Endothelial cell of umbilical vein (primary cell): ENCODE data around the gene FBXO10. TPM values are rescaled to one million over a fixed set of nuclear protein-coding genes. Genes with fewer than 3 reads are reported as not detected.

Source experiments
- BruUV-seq: library from RNA; stranded (reverse); fragments of 400-500 nt; replicated peaks from 2 replicates; lab custom pipeline; 2021; lab: Mats Ljungman, UMichigan
- CTCF ChIA-PET: fragments of 300-600, 350-600 bp; sonication (Branson Sonifier 250); formaldehyde crosslinking; loops from one replicate; lab custom pipeline; 2021; ENCODE audit warnings: antibody characterized with exemption, inconsistent platforms; lab: Charles Lee
- POLR2A ChIA-PET: fragments of 300-600, 350-600 bp; sonication (Branson Sonifier 250); formaldehyde crosslinking; loops from one replicate; lab custom pipeline; 2021; ENCODE audit warnings: antibody characterized with exemption, inconsistent platforms; lab: Charles Lee
- DNase-seq: peaks from one replicate; pipeline ENCODE4 v3.0.0-alpha.2; 2011; ENCODE audit warnings: low read depth, low spot score
- FAIRE-seq: peaks from 2 replicates; lab custom pipeline; 2011; peaks lifted over from hg19 to GRCh38; lab: Jason Lieb, UNC
- H2AFZ ChIP-seq: 2 replicates; pipeline ENCODE4 v1.6.0; 2012; ENCODE audit warnings: low read depth, low read length, control low read depth, inconsistent platforms
- H3K27ac ChIP-seq: 2 replicates; pipeline ENCODE4 v1.5.1; 2011; ENCODE audit warnings: low read depth, mild to moderate bottlenecking, control low read depth, low read length, moderate library complexity; ENCODE audit not compliant: insufficient read depth
- H3K27me3 ChIP-seq, 2 experiments: 2 replicates each; pipeline versions ENCODE4 v1.6.0 to v1.6.1; 2011; ENCODE audit warnings: low read length in 2 of 2, mixed read lengths in 1 of 2; ENCODE audit not compliant: control insufficient read depth in 2 of 2, insufficient read depth in 2 of 2
- H3K36me3 ChIP-seq, 2 experiments: 2 replicates in 1 of 2; 3 replicates in 1 of 2; pipeline ENCODE4 v1.5.1; 2011; ENCODE audit warnings: low read length in 2 of 2, mild to moderate bottlenecking in 1 of 2, moderate library complexity in 1 of 2; ENCODE audit not compliant: control insufficient read depth in 2 of 2, insufficient read depth in 2 of 2; ENCODE audit errors: extremely low read depth in 1 of 2
- H3K4me1 ChIP-seq: 3 replicates; pipeline ENCODE4 v1.5.1; 2011; ENCODE audit warnings: mild to moderate bottlenecking, low read length; ENCODE audit not compliant: control insufficient read depth, insufficient read depth; ENCODE audit errors: extremely low read depth
- H3K4me2 ChIP-seq: 2 replicates; pipeline ENCODE4 v1.6.1; 2011; ENCODE audit warnings: low read length, control low read depth, mixed read lengths; ENCODE audit not compliant: insufficient read depth
- H3K4me3 ChIP-seq, 3 experiments: fragments of 200-600 bp in 1 of 3; sonication (generic), shearing (Covaris generic) in 1 of 3; replicated peaks in 1 of 3; 2 replicates each; pipeline ENCODE4 v1.5.1; 2011 to 2016; ENCODE audit warnings: control low read depth in 3 of 3, low read length in 3 of 3, mild to moderate bottlenecking in 2 of 3, inconsistent platforms in 1 of 3, low read depth in 1 of 3, moderate library complexity in 1 of 3; ENCODE audit not compliant: insufficient read depth in 1 of 3
- H3K79me2 ChIP-seq: 2 replicates; pipeline ENCODE4 v1.6.0; 2012; ENCODE audit warnings: low read length, inconsistent platforms; ENCODE audit not compliant: control insufficient read depth, insufficient read depth
- H3K9ac ChIP-seq: replicated peaks from 2 replicates; pipeline ENCODE3; 2011; ENCODE audit warnings: low read length, control low read depth; ENCODE audit not compliant: insufficient read depth; ENCODE audit errors: extremely low read depth
- H3K9me1 ChIP-seq: replicated peaks from 3 replicates; pipeline ENCODE4 v1.6.0; 2011; ENCODE audit warnings: mild to moderate bottlenecking, low read length; ENCODE audit not compliant: control insufficient read depth, insufficient read depth; ENCODE audit errors: extremely low read depth
- H3K9me3 ChIP-seq: replicated peaks from 2 replicates; pipeline ENCODE4 v1.5.1; 2012; ENCODE audit warnings: low read length, inconsistent platforms; ENCODE audit not compliant: control insufficient read depth, insufficient read depth
- H4K20me1 ChIP-seq: replicated peaks from 2 replicates; pipeline ENCODE3; 2011; ENCODE audit warnings: mild to moderate bottlenecking, low read length; ENCODE audit not compliant: control insufficient read depth, insufficient read depth; ENCODE audit errors: extremely low read depth
- EZH2 ChIP-seq: IDR thresholded peaks from 2 replicates; pipeline ENCODE4 v1.6.1; 2012; ENCODE audit warnings: borderline replicate concordance, low read depth, mild to moderate bottlenecking, moderate library complexity, low read length, inconsistent platforms; ENCODE audit not compliant: severe bottlenecking
- FOS ChIP-seq: IDR thresholded peaks from 2 replicates; pipeline ENCODE4 v1.6.1; 2011; ENCODE audit warnings: mild to moderate bottlenecking, low read length, moderate library complexity, borderline replicate concordance; ENCODE audit not compliant: insufficient read depth
- GATA2 ChIP-seq: IDR thresholded peaks from 2 replicates; pipeline ENCODE4 v1.7.0; 2011; ENCODE audit warnings: low read depth, mild to moderate bottlenecking, moderate library complexity, mixed read lengths, low read length; ENCODE audit not compliant: insufficient read length, insufficient read depth
- JUN ChIP-seq: IDR thresholded peaks from 2 replicates; pipeline ENCODE4 v1.6.1; 2011; ENCODE audit warnings: borderline replicate concordance, low read depth; ENCODE audit not compliant: insufficient read length, insufficient read depth
- MYC ChIP-seq: IDR thresholded peaks from one replicate; pipeline ENCODE4 v1.6.1; 2011; ENCODE audit warnings: mild to moderate bottlenecking, low read depth, low read length
- POLR2A ChIP-seq: IDR thresholded peaks from 2 replicates; pipeline ENCODE4 v1.6.1; 2012; ENCODE audit warnings: low read depth, mild to moderate bottlenecking, control low read depth, low read length
- POLR2AphosphoS5 ChIP-seq: IDR thresholded peaks from 2 replicates; pipeline ENCODE4 v1.6.1; 2012; ENCODE audit warnings: low read depth, mild to moderate bottlenecking, control low read depth, low read length, moderate library complexity; ENCODE audit not compliant: insufficient read depth
- dilution Hi-C: fragments of 300-500 bp; cut with MboI; formaldehyde crosslinking; loops from one replicate; pipeline ENCODE4 v1.15.0; 2019; ENCODE audit warnings: low sequenced_read_pairs; ENCODE audit not compliant: extremely low pct_ligation_motif_present
- intact Hi-C: fragments of 100-400 bp; cut with micrococcal nuclease; formaldehyde crosslinking; loops from one replicate; pipeline ENCODE4 v1.10.0; 2022
- polyA plus RNA-seq, 4 experiments: library from polyadenylated mRNA; depleted of rRNA in 3 of 4; stranded (reverse) in 3 of 4; unstranded in 1 of 4; fragments of >200 nt; gene quantifications; 2 replicates each; pipeline versions ENCODE4 v1.2.1 to v1.2.3, GENCODE V29; 2011 to 2012; ENCODE audit warnings: missing spikeins in 1 of 4
- total RNA-seq: library from RNA; stranded (reverse); gene quantifications from 2 replicates; pipeline ENCODE4 v1.2.3, GENCODE V29; 2021
- TF ChIP-seq, protein P1 (sequence below): IDR thresholded peaks from 2 replicates; pipeline ENCODE4 v1.6.1; 2011; ENCODE audit not compliant: insufficient read depth, insufficient read length
- TF ChIP-seq, protein P2 (sequence below), 2 donors: IDR thresholded peaks; 1 replicate in 1 of 2; 2 replicates in 1 of 2; pipeline ENCODE4 v1.5.1; 2011; ENCODE audit warnings: low read length in 2 of 2, mild to moderate bottlenecking in 2 of 2, moderate library complexity in 2 of 2, control low read depth in 1 of 2, inconsistent platforms in 1 of 2, low read depth in 1 of 2; ENCODE audit not compliant: insufficient read depth in 1 of 2; ENCODE audit errors: extremely low read depth in 1 of 2

The FBXO10 gene
- total and polyA plus RNA-seq, 2 donors (not counting 3 experiments of a cell fraction or from before 2014, with no cell fraction given): 11.8 to 14.4 TPM

- no peak overlapping the region for H3K4me2 ChIP-seq
- no peak for DNase-seq
- no peaks in the 10 kb centered on the region for H3K9me3 ChIP-seq
- H2AFZ ChIP-seq: no peak overlapping the region
- FAIRE-seq: no peak
- no peak overlapping the region for H3K9ac ChIP-seq
- dilution Hi-C loops: no loop called here
- intact Hi-C loops: no loop called here
- TF ChIP-seq MYC: no peak
- no peak for TF ChIP-seq POLR2A
- no peak for TF ChIP-seq FOS
- no peak for TF ChIP-seq GATA2
- TF ChIP-seq, protein P1, sequence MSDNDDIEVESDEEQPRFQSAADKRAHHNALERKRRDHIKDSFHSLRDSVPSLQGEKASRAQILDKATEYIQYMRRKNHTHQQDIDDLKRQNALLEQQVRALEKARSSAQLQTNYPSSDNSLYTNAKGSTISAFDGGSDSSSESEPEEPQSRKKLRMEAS: no peak
- TF ChIP-seq EZH2: no peak
- TF ChIP-seq, protein P2, sequence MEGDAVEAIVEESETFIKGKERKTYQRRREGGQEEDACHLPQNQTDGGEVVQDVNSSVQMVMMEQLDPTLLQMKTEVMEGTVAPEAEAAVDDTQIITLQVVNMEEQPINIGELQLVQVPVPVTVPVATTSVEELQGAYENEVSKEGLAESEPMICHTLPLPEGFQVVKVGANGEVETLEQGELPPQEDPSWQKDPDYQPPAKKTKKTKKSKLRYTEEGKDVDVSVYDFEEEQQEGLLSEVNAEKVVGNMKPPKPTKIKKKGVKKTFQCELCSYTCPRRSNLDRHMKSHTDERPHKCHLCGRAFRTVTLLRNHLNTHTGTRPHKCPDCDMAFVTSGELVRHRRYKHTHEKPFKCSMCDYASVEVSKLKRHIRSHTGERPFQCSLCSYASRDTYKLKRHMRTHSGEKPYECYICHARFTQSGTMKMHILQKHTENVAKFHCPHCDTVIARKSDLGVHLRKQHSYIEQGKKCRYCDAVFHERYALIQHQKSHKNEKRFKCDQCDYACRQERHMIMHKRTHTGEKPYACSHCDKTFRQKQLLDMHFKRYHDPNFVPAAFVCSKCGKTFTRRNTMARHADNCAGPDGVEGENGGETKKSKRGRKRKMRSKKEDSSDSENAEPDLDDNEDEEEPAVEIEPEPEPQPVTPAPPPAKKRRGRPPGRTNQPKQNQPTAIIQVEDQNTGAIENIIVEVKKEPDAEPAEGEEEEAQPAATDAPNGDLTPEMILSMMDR (IDR thresholded peaks at IDR 0.05; ENCODE audit: extremely low read depth in 1 of 2, insufficient read depth in 1 of 2, low read depth in 1 of 2, low read length in 2 of 2): no peak
- no peak for TF ChIP-seq POLR2AphosphoS5
- TF ChIP-seq JUN: no peak
- H3K27me3 ChIP-seq: no peaks in the 10 kb centered on the region
- no peaks in the 10 kb centered on the region for H3K36me3 ChIP-seq
- CTCF ChIA-PET: interaction anchor here (1.3 kb wide), 1 partner anchor 8 kb away, joined by 3 read pairs; no protein-coding TSS in a partner anchor
- H3K9me1 ChIP-seq: no peaks in the 10 kb centered on the region
- no peak overlapping the region for H3K27ac ChIP-seq
- no peak overlapping the region for H3K4me3 ChIP-seq
- H4K20me1 ChIP-seq: no peaks in the 10 kb centered on the region
- H3K4me1 ChIP-seq: no peaks in the 10 kb centered on the region
- no TSS peak for BruUV-seq
- peaks cover 3% of the 10 kb centered on the region for H3K79me2 ChIP-seq
- POLR2A ChIA-PET: interaction anchor here (0.6 to 0.7 kb wide), 2 partner anchors 13 to 16 kb away, joined by 3 to 7 read pairs; no protein-coding TSS in a partner anchor
Observed at GRCh38 chr9:37566716-37567115, 9.5 kb downstream of the FBXO10 start.
